ENCODE results near the gene EMILIN3.

- TF ChIP-seq POLR2AphosphoS5 (IDR thresholded peaks at IDR 0.05) (no peak), CTCF (IDR thresholded peaks at IDR 0.05 in 8 of 11, conservative IDR thresholded peaks at IDR 0.05 in 3 of 11) (no peak)
Observed at GRCh38 chr20:41412324-41413120, 45.9 kb upstream of the EMILIN3 start.
